Ramos (cell line): ENCODE data around the gene STRA8.

Experiments
- in situ Hi-C: fragments of 300-500 bp; cut with MboI; formaldehyde crosslinking; loops from one replicate; pipeline ENCODE4 v1.14.3; 2022; ENCODE audit warnings: low sequenced_read_pairs; ENCODE audit not compliant: unreplicated experiment

STRA8 gene

GRCh38 chr7:135290594-135290993 is 57.0 kb downstream of the STRA8 start:
- in situ Hi-C loops, result no loop called here

DNA sequence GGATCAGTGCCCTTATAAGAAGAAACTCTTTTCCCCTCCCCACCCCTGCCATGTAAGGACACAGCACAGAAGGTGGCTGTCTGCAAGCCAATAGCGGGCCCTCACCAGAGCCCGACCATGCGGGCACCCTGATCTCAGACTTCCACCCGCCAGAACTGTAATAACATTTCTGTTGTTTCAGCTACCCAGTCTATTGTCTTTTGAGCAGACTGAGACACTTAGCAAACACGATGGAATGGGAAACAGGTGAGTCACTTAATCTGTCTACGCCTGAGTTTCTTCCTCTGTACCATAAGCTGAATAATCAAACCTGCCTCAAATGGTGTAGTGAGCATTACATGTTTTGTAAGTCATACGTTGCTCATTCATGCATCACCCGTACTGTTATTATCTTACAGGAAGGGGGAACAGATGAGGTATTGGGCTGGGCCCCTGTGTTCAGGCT is 58.2 kb downstream of the STRA8 start:
- in situ Hi-C loops, result no loop called here

- in situ Hi-C loops, result no loop called here
Observed at GRCh38 chr7:135299235-135299634, 65.6 kb downstream of the STRA8 start.

GRCh38 chr7:135300913-135301765 is 67.5 kb downstream of the STRA8 start:
- in situ Hi-C loops, result no loop called here
